Measurements from ENCODE around the gene ERI3. TPM values are rescaled to one million over a fixed set of nuclear protein-coding genes. Genes with fewer than 3 reads are reported as not detected.

ERI3 gene
- total RNA-seq, 2 donors from 2014 or later: 71.9 to 92.1 TPM

DNA sequence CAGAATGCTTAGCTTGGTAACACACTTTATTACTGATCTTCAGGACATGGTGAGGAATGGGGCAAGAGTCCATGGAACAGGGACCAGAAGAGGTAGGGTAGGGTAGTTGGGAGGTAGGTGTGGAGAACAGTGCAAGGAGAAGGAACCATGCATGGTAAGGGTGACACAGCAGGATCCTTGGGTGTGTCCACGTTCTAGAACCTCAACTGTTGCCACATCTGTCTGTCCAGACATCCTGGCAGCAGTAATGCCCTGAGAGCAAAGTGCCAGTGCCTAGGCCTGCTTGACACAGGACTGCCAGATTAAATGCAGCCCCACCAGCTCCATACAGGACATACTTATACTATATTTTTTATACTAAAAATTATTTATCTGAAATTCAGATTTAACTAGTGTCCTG lies 127.8 kb downstream of the ERI3 start:
- H3K4me3 Mint-ChIP-seq: no peak overlapping the region
- no peak overlapping the region for H3K27ac Mint-ChIP-seq
- Histone ChIP-seq H3K9me3 (ENCODE audit: control insufficient read depth, low read length) (peaks cover 23% of the 10 kb centered on the region), H3K36me3 (ENCODE audit: control insufficient read depth, insufficient read depth, low read length) (peaks cover 34% of the 10 kb centered on the region), H3K27ac (ENCODE audit: low read depth, low read length) (no peak overlapping the region), H3K9ac (ENCODE audit: extremely low read depth, low read length, poor library complexity, severe bottlenecking) (no peak overlapping the region), H3K4me3 (ENCODE audit: low read length) (no peak overlapping the region), H3K27me3 (ENCODE audit: control insufficient read depth, insufficient read depth, low read length, poor library complexity, severe bottlenecking) (no peaks in the 10 kb centered on the region), H3K4me1 (ENCODE audit: control insufficient read depth, insufficient read depth, low read length) (no peaks in the 10 kb centered on the region)
- TF ChIP-seq, protein P1, sequence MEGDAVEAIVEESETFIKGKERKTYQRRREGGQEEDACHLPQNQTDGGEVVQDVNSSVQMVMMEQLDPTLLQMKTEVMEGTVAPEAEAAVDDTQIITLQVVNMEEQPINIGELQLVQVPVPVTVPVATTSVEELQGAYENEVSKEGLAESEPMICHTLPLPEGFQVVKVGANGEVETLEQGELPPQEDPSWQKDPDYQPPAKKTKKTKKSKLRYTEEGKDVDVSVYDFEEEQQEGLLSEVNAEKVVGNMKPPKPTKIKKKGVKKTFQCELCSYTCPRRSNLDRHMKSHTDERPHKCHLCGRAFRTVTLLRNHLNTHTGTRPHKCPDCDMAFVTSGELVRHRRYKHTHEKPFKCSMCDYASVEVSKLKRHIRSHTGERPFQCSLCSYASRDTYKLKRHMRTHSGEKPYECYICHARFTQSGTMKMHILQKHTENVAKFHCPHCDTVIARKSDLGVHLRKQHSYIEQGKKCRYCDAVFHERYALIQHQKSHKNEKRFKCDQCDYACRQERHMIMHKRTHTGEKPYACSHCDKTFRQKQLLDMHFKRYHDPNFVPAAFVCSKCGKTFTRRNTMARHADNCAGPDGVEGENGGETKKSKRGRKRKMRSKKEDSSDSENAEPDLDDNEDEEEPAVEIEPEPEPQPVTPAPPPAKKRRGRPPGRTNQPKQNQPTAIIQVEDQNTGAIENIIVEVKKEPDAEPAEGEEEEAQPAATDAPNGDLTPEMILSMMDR (conservative IDR thresholded peaks at IDR 0.05): no peak
- peaks cover 57% of the 10 kb centered on the region for H3K36me3 Mint-ChIP-seq (ENCODE audit: low read depth)
- no peak for DNase-seq
- peaks cover 2% of the 10 kb centered on the region for H3K27me3 Mint-ChIP-seq (ENCODE audit: insufficient read depth)
- H3K9me3 Mint-ChIP-seq: peaks cover 28% of the 10 kb centered on the region
- 98 to 100% methylated on average over 1 of the region's 1 CpG for WGBS, 2 experiments (ENCODE audit: insufficient coverage in 1 of 2, insufficient read length in 1 of 2)
- no peaks in the 10 kb centered on the region for H3K4me1 Mint-ChIP-seq

DNA sequence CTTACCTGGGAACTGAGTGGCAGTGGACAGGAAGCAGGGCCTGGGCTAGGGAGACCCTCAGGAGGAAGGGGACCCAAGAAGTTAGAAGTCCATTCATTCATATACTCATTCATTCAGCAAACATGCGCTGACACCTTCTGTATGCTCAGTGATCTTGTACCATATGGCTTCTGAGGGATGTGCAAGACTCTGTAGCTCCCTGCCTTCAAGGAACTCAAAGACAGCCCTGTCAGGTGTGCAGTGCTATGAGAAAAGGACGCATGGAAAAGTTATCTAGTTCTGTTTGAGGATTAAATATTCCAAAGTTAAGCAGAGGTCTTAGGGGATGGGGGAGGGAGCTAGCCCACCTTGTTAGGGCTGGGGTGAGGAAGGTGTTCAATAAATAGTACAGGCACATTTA lies 129.3 kb downstream of the ERI3 start:
- Histone ChIP-seq H3K27ac (ENCODE audit: low read depth, low read length) (no peak overlapping the region), H3K27me3 (ENCODE audit: control insufficient read depth, insufficient read depth, low read length, poor library complexity, severe bottlenecking) (no peaks in the 10 kb centered on the region), H3K9me3 (ENCODE audit: control insufficient read depth, low read length) (peaks cover 23% of the 10 kb centered on the region), H3K36me3 (ENCODE audit: control insufficient read depth, insufficient read depth, low read length) (peaks cover 35% of the 10 kb centered on the region), H3K9ac (ENCODE audit: extremely low read depth, low read length, poor library complexity, severe bottlenecking) (no peak overlapping the region), H3K4me1 (ENCODE audit: control insufficient read depth, insufficient read depth, low read length) (no peaks in the 10 kb centered on the region), H3K4me3 (ENCODE audit: low read length) (no peak overlapping the region)
- TF ChIP-seq, protein P1 (conservative IDR thresholded peaks at IDR 0.05): no peak
- Mint-ChIP-seq H3K9me3 (peaks cover 28% of the 10 kb centered on the region), H3K36me3 (ENCODE audit: low read depth) (peaks cover 55% of the 10 kb centered on the region), H3K27ac (no peak overlapping the region), H3K27me3 (ENCODE audit: insufficient read depth) (peaks cover 2% of the 10 kb centered on the region), H3K4me3 (no peak overlapping the region), H3K4me1 (no peaks in the 10 kb centered on the region)
- 95 to 100% methylated on average over 2 of the region's 2 CpGs for WGBS, 2 experiments (ENCODE audit: insufficient coverage in 1 of 2, insufficient read length in 1 of 2)
- no peak for DNase-seq

DNA sequence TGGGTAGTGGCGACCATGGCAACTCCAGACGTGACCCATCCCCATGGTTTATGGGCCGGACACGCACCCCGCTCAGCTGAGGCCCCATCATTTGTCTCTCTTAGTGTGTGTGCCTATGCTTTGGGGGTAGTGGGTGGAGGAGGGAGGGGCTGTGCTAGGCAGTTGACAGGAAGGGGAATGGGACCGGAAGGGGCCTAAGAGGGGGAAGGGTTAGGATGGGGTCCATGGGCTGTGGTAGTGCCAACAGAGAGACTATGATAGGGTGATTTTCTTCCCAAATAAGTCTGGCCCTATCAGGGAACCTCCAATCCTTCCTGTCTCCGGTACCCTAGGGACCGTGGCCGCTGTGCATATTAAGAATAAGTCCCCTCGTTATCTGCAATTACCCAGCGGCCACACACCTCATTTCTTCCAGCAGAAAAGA lies 131.9 kb downstream of the ERI3 start:
- H3K9me3 ChIP-seq (ENCODE audit: control insufficient read depth, low read length): peaks cover 23% of the 10 kb centered on the region
- no peaks in the 10 kb centered on the region for H3K27me3 ChIP-seq (ENCODE audit: control insufficient read depth, insufficient read depth, low read length, poor library complexity, severe bottlenecking)
- peaks cover 50% of the 10 kb centered on the region for H3K36me3 Mint-ChIP-seq (ENCODE audit: low read depth)
- H3K27ac Mint-ChIP-seq: no peak overlapping the region
- H3K27me3 Mint-ChIP-seq (ENCODE audit: insufficient read depth): peaks cover 2% of the 10 kb centered on the region
- no peak for DNase-seq
- 94% methylated on average over 5 to 11 of the region's 11 CpGs for WGBS, 2 experiments (ENCODE audit: insufficient coverage in 1 of 2, insufficient read length in 1 of 2)
- peaks cover 21% of the 10 kb centered on the region for H3K9me3 Mint-ChIP-seq
- TF ChIP-seq, protein P1 (conservative IDR thresholded peaks at IDR 0.05): no peak
- H3K27ac ChIP-seq (ENCODE audit: low read depth, low read length): no peak overlapping the region
- no peak overlapping the region for H3K4me3 ChIP-seq (ENCODE audit: low read length)
- H3K4me1 Mint-ChIP-seq: no peaks in the 10 kb centered on the region
- H3K4me3 Mint-ChIP-seq: no peak overlapping the region
- no peaks in the 10 kb centered on the region for H3K4me1 ChIP-seq (ENCODE audit: control insufficient read depth, insufficient read depth, low read length)
- H3K9ac ChIP-seq (ENCODE audit: extremely low read depth, low read length, poor library complexity, severe bottlenecking): no peak overlapping the region
- peaks cover 43% of the 10 kb centered on the region for H3K36me3 ChIP-seq (ENCODE audit: control insufficient read depth, insufficient read depth, low read length)

All from endodermal cell (in vitro differentiated cells).